K562 (cell line): ENCODE measurements around the gene POLR3E. TPM values are rescaled to one million over a fixed set of nuclear protein-coding genes. Genes with fewer than 3 reads are reported as not detected.

ENCODE experiments used
- ARID2 ChIP-seq: fragments of 450-650 bp; IDR thresholded peaks from 2 replicates; pipeline ENCODE4 v1.6.1; 2017; ENCODE audit warnings: antibody characterized with exemption, mild to moderate bottlenecking
- CBX5 ChIP-seq: IDR thresholded peaks from 2 replicates; pipeline ENCODE4 v1.6.1; 2014; ENCODE audit warnings: low read depth, borderline replicate concordance
- CC2D1A ChIP-seq: fragments of 450-650 bp; IDR thresholded peaks from 2 replicates; pipeline ENCODE4 v1.6.1; 2017; ENCODE audit warnings: mild to moderate bottlenecking
- E2F3 ChIP-seq: fragments of 250-450 bp; sonication (Bioruptor Pico); IDR thresholded peaks from 2 replicates; pipeline ENCODE4 v1.4.0; 2020; ENCODE audit warnings: mild to moderate bottlenecking
- KLF16 ChIP-seq: IDR thresholded peaks from 2 replicates; pipeline ENCODE4 v1.6.1; 2016; ENCODE audit warnings: antibody characterized with exemption
- NONO ChIP-seq, 2 experiments: fragments of 200-400 bp in 1 of 2; fragments of 450-650 bp in 1 of 2; formaldehyde crosslinking in 1 of 2; IDR thresholded peaks; 2 replicates each; pipeline ENCODE4 v1.6.1; 2017; ENCODE audit warnings: low read depth in 2 of 2, mild to moderate bottlenecking in 2 of 2, moderate library complexity in 2 of 2, low read length in 1 of 2
- SAFB2 ChIP-seq: fragments of 200-400 bp; formaldehyde crosslinking; IDR thresholded peaks from 2 replicates; pipeline ENCODE4 v1.6.1; 2018; ENCODE audit warnings: borderline replicate concordance, low read length, low read depth, moderate library complexity; ENCODE audit not compliant: severe bottlenecking
- SMAD3 ChIP-seq: fragments of 450-650 bp; formaldehyde crosslinking; conservative IDR thresholded peaks from 2 replicates; pipeline ENCODE4 v1.4.0; 2020; ENCODE audit warnings: mild to moderate bottlenecking
- TAF1 ChIP-seq: IDR thresholded peaks from 2 replicates; pipeline ENCODE4 v1.6.1; 2011; ENCODE audit warnings: mild to moderate bottlenecking, low read length, moderate library complexity; ENCODE audit not compliant: insufficient read depth, control insufficient read depth, severe bottlenecking; ENCODE audit errors: extremely low read depth
- TCF3 ChIP-seq: sonication (generic); formaldehyde crosslinking; IDR thresholded peaks from 2 replicates; pipeline ENCODE4 v1.4.0; 2020; ENCODE audit warnings: mild to moderate bottlenecking, missing genetic modification reagents
- TFAM ChIP-seq: fragments of 250-450 bp; sonication (Bioruptor Pico); conservative IDR thresholded peaks from 2 replicates; pipeline ENCODE4 v1.5.0; 2021; ENCODE audit warnings: mild to moderate bottlenecking, moderate library complexity
- VEZF1 ChIP-seq: fragments of 200-800 bp; sonication (Bioruptor generic); IDR thresholded peaks from 2 replicates; pipeline ENCODE4 v1.6.1; 2017; ENCODE audit warnings: missing genetic modification characterization, missing compliant biosample characterization
- ZNF395 ChIP-seq: fragments of 200-800 bp; sonication (Bioruptor generic); IDR thresholded peaks from 2 replicates; pipeline ENCODE4 v1.6.1; 2017; ENCODE audit warnings: missing genetic modification characterization, missing compliant biosample characterization
- ZNF644 ChIP-seq: fragments of 200-800 bp; sonication (Bioruptor generic); IDR thresholded peaks from 2 replicates; pipeline ENCODE4 v1.6.1; 2016; ENCODE audit warnings: low read depth, missing genetic modification characterization, missing compliant biosample characterization
- ZNF668 ChIP-seq: fragments of 250-450 bp; sonication (Bioruptor Pico); IDR thresholded peaks from 2 replicates; pipeline ENCODE4 v1.8.0; 2022; ENCODE audit warnings: mild to moderate bottlenecking, inconsistent platforms
- polyA plus RNA-seq, 8 experiments: library from polyadenylated mRNA; depleted of rRNA in 4 of 8; stranded (reverse) in 5 of 8; unstranded in 3 of 8; fragments of >200 nt; fragmentation: Nextera tagmentation in 2 of 8; fragmentation: Illumina TruSeq in 1 of 8; extraction: Ambion mirVana in 2 of 8; extraction: Trizol in 1 of 8; gene quantifications; 2 replicates each; pipeline versions ENCODE4 v1.2.1 to v1.2.3, GENCODE V29; 2011 to 2014; ENCODE audit warnings: inconsistent platforms in 1 of 8, missing spikeins in 1 of 8
- total RNA-seq, 7 experiments: library from RNA; depleted of rRNA in 6 of 7; stranded (reverse); fragments of >200 nt in 6 of 7; fragmentation: Illumina TruSeq in 2 of 7; extraction: Trizol in 2 of 7; gene quantifications; 2 replicates each; pipeline versions ENCODE4 v1.2.1 to v1.2.3, GENCODE V29; 2011 to 2021; ENCODE audit warnings: low replicate concordance in 1 of 7
- TF ChIP-seq, protein P1 (sequence below): sonication (generic); formaldehyde crosslinking; IDR thresholded peaks from 2 replicates; pipeline ENCODE4 v1.8.0; 2023; ENCODE audit warnings: missing genetic modification reagents, mild to moderate bottlenecking, borderline replicate concordance
- TF ChIP-seq, protein P2 (sequence below): IDR thresholded peaks from 2 replicates; pipeline ENCODE4 v1.6.1; 2014; ENCODE audit warnings: antibody characterized with exemption

POLR3E gene
- total and polyA plus RNA-seq, 9 of the 15 experiments (the other 6 are each of a cell fraction or from before 2014, with no cell fraction given): 17.7 to 151 (median 82.6) TPM

DNA sequence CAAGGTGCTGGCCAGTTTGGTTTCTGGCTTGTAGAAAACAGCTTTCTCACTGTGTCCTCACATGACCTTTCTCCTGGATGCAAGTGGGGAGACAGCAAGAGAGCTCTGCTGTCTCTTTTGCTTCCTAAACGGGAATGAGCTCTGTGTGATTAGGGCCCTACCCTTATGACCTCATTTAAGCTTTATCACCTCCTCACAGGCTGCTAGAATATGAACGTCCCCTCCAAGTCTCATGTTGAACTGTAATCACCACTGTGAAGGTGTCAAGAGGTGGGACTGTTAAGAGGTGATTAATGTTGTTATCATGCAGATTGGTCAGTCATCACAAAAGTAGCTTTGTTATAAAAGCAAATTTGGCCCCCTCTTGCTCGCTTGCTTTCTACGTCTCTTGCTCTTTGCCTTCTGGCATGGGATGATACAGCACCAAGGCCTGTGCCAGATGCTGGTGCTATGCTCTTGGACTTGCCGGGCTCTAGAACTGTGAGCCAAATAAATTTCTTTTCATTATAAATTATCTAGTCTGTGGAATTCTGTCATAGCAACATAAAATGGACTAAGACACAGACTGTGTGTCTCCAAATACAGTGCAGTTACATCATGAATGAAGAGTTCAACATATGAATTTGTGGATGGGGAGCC, 14.8 kb upstream of the POLR3E start (continued):
- TF ChIP-seq, protein P1, sequence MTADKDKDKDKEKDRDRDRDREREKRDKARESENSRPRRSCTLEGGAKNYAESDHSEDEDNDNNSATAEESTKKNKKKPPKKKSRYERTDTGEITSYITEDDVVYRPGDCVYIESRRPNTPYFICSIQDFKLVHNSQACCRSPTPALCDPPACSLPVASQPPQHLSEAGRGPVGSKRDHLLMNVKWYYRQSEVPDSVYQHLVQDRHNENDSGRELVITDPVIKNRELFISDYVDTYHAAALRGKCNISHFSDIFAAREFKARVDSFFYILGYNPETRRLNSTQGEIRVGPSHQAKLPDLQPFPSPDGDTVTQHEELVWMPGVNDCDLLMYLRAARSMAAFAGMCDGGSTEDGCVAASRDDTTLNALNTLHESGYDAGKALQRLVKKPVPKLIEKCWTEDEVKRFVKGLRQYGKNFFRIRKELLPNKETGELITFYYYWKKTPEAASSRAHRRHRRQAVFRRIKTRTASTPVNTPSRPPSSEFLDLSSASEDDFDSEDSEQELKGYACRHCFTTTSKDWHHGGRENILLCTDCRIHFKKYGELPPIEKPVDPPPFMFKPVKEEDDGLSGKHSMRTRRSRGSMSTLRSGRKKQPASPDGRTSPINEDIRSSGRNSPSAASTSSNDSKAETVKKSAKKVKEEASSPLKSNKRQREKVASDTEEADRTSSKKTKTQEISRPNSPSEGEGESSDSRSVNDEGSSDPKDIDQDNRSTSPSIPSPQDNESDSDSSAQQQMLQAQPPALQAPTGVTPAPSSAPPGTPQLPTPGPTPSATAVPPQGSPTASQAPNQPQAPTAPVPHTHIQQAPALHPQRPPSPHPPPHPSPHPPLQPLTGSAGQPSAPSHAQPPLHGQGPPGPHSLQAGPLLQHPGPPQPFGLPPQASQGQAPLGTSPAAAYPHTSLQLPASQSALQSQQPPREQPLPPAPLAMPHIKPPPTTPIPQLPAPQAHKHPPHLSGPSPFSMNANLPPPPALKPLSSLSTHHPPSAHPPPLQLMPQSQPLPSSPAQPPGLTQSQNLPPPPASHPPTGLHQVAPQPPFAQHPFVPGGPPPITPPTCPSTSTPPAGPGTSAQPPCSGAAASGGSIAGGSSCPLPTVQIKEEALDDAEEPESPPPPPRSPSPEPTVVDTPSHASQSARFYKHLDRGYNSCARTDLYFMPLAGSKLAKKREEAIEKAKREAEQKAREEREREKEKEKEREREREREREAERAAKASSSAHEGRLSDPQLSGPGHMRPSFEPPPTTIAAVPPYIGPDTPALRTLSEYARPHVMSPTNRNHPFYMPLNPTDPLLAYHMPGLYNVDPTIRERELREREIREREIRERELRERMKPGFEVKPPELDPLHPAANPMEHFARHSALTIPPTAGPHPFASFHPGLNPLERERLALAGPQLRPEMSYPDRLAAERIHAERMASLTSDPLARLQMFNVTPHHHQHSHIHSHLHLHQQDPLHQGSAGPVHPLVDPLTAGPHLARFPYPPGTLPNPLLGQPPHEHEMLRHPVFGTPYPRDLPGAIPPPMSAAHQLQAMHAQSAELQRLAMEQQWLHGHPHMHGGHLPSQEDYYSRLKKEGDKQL (CRISPR knock-in tag): no peak
- TF ChIP-seq ZNF395: peak; percentile 76; the same call in 1 of the 2 replicates
- peak; percentile 93 for TF ChIP-seq CC2D1A
- peak; percentile 16; the same call in 1 of the 2 replicates for TF ChIP-seq ZNF668 (CRISPR knock-in tag)
- peak in 1 of 2 experiments; percentile 67; a peak in 1 of 4 replicates for TF ChIP-seq NONO (IDR thresholded peaks at IDR 0.05; ENCODE audit: low read depth in 2 of 2, low read length in 1 of 2)
- TF ChIP-seq TCF3: peak; percentile 97
- TF ChIP-seq KLF16: peak; percentile 90
- no peak for TF ChIP-seq SMAD3
- no peak for TF ChIP-seq TFAM (CRISPR knock-in tag)
- peak; percentile 64; the same call in 1 of the 2 replicates for TF ChIP-seq CBX5
- TF ChIP-seq ZNF644 (tag): peak; percentile 86; the same call in 1 of the 2 replicates
- TF ChIP-seq, protein P2, sequence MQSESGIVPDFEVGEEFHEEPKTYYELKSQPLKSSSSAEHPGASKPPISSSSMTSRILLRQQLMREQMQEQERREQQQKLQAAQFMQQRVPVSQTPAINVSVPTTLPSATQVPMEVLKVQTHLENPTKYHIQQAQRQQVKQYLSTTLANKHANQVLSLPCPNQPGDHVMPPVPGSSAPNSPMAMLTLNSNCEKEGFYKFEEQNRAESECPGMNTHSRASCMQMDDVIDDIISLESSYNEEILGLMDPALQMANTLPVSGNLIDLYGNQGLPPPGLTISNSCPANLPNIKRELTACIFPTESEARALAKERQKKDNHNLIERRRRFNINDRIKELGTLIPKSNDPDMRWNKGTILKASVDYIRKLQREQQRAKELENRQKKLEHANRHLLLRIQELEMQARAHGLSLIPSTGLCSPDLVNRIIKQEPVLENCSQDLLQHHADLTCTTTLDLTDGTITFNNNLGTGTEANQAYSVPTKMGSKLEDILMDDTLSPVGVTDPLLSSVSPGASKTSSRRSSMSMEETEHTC: no peak; the same call in 1 of the 2 replicates
- TF ChIP-seq E2F3 (CRISPR knock-in tag): no peak
- no peak for TF ChIP-seq SAFB2
- no peak for TF ChIP-seq ARID2
- peak; percentile 20; the same call in 1 of the 2 replicates for TF ChIP-seq VEZF1
- TF ChIP-seq TAF1: no peak
